ENCODE results near the gene ADRB1. TPM values are rescaled to one million over a fixed set of nuclear protein-coding genes. Genes with fewer than 3 reads are reported as not detected.

Gene ADRB1
- total RNA-seq, 1 donor from 2014 or later, result 26.4 TPM

DNA sequence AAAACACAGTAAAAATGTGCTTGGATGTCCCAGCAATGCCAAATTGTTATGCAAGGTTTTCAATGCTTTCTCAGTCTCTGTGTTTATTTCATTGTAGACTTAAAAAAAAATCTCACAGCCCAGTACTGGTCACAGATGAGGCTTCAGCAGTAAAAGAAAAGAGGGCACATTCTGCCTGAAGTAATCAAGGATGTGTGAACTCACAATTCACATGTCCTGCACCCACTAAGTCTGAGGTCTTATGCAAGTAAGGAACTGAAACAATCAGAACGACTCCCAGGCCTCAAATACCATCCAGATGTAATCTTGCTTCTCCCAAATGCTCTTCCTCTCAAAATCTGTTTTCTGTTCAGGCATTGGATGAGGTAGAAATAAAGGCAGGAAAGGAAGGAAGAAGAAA is 33.7 kb downstream of the ADRB1 start:
- DNase-seq (ENCODE audit: low spot score), result no peak
- intact Hi-C loops (cut with DNase I), result no loop called here

DNA sequence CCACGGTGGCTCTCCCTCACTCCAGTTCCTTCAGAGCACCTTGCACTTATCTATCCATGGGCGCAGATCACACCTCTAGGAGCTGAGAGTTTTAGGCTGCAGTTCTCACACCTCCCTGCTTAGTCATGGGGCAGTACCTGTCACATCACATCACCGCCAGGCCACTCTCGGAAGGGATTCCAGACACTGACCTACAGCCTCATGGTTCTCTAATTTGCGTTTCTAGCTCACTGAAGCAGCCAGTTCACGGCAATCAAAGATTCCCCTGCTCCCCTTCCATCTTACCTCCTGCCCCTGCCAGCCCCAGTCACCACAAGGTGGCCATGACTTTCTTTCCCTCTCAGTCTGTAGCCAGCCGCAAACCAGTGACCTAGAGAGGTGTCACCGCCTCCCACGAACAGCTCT is 34.2 kb downstream of the ADRB1 start:
- intact Hi-C loops (cut with DNase I), result no loop called here
- DNase-seq (ENCODE audit: low spot score), result no peak

DNA sequence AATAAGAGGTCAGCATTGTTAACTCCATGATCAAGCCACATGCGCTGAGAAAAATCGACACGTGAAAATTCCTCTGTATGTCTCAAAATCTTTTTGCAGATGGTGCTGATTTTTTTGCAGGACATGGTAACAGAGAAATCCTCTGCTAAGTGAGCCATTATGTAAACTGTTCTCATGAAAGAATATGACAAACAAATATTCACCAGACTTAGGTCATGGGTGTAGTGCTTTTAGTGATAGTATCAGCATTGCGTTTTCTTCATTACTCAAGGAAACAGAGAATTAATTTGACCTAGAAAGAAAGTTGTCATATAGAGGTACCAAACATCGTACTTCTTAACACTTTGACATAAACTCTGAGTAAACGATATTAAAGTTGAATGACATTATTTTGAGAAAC is 34.7 kb downstream of the ADRB1 start:
- intact Hi-C loops (cut with DNase I), result no loop called here
- no peak for DNase-seq (ENCODE audit: low spot score)

DNA sequence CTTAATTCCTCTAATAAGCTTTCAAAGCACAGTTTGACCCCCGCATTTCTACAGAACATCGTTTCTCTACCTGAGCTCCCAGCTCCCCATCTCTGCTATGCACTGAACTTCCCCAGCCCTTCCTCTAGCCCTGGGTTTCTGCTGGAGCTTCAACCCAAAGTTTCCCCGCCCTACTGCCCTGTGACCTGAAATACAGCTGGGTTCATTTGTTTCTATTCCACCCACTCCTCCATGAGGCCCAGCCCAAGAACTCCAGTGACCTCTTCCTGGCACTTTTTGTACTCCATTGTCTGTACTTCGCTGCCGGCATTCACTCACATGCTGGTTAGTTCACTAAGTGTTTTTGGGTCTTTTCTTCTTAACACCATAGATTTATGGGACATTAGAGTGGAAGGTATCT is 35.8 kb downstream of the ADRB1 start:
- intact Hi-C loops (cut with DNase I), result no loop called here
- DNase-seq (ENCODE audit: low spot score), result no peak

DNA sequence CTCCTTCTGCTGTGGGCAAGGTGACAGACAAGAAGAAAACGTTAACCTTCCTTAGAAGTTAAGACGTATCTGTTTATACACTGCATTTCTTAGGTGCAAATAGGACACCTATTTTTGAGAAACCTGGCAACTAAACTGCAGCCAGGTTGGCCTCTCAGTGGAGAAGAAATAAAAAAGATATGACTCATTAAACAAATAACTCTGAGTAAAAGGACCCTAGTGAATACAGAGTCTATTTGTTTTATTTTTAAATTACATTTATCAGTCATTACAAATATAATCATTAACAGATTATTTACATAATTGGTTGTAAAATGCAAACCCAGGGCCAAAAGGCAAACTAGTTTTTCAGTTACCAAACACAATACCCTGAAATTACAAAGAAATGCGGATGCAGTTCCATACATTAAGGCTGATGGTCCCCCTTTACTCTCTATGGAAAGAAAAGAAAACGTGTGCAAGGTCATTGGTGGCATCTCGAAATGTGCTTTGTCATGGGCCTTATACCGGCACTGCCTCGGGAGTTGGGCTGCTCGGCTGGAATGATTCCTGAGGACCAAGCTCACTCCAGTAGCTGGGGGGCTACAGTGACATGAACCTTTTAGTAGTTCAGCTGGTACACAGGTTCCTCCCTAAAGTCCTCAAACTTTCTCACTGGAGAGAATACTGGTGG is 38.4 kb downstream of the ADRB1 start:
- intact Hi-C loops (cut with DNase I), result no loop called here
- DNase-seq (ENCODE audit: low spot score), result no peak

DNA sequence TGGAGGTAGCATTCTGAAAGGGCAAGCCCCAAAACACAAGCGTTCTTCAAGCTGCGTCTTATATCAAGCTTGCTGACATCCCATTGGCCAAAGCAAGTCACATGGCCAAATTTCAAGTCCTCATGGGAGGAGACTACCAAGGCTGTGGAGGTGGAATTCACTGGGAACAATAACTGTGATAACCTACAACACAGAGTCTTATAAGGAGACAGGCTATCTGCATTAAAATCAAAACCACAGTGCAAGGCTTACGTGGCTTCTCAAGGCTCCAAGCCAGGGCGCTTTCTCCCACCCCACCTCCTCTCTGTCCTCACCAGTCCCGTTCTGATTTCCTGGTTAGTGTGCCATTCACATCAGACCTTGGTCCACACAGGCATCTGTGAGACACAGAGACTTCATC is 39.4 kb downstream of the ADRB1 start:
- intact Hi-C loops (cut with DNase I), result no loop called here

DNA sequence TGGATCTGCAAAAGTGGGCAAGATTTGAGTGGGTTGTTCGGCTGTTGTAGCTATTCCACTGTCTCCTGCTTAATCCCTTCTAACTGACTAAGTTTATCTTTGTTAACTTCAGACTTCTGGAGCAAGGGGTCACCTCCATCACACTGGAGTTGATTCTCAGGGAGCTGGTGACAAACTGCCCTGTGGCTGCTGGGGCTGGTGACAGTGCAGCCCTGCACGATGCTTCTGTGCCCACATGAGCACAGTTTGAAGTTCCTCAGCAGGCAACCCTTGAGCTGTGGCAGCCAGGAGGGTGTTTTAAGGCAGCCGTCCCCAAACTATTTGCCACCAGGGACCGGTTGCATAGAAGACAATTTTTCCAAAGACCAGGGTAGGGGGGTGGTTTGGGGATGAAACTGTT is 40.5 kb downstream of the ADRB1 start:
- DNase-seq (ENCODE audit: low spot score), result no peak
- intact Hi-C loops (cut with DNase I), result no loop called here

More for the DNA sequence above, 39.4 kb downstream of the ADRB1 start:
- DNase-seq (ENCODE audit: low spot score), result no peak

DNA sequence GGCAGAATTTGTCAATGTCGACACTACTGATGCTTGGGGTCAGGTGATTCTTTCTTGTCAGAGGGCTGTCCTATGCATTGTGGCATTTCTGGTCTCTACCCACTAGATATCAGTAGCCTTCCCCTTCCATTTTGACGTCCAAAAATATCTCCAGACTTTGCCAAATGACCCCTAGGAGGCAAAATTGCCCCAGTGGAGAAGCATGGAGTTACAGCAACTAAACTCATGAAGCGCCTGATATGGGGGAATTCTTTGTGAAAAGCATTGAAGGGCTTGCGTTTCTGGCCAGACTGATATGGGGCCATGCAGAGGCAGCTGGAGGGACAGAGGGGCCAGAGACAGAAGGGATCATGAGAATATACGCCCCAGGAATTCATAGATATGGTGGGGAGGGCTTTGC is 43.6 kb downstream of the ADRB1 start:
- intact Hi-C loops (cut with DNase I), result loop anchor here (5.0 kb wide), 1 partner anchor 280 kb away; no protein-coding TSS in a partner anchor
- no peak for DNase-seq (ENCODE audit: low spot score)

DNA sequence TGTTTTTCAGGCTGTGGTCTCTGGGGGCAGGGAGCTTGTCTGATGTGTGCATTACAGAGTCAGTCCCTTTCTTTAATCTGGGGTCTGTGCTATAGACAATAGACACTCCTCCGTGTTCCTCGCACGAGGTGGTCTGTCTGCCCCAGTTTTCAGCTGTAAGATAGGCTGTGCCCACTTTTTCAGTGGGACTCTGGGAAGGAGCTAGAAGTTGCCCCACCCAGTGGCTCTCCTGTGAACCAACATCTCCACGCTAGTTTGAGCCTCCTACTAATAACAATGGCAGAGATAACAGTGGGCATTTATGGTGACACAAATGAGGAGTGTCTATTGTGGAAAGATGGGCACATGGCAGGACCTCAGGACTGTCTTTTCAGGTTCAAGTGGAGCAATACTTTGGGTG is 44.0 kb downstream of the ADRB1 start:
- intact Hi-C loops (cut with DNase I), result loop anchor here (5.0 kb wide), 1 partner anchor 280 kb away; no protein-coding TSS in a partner anchor

DNA sequence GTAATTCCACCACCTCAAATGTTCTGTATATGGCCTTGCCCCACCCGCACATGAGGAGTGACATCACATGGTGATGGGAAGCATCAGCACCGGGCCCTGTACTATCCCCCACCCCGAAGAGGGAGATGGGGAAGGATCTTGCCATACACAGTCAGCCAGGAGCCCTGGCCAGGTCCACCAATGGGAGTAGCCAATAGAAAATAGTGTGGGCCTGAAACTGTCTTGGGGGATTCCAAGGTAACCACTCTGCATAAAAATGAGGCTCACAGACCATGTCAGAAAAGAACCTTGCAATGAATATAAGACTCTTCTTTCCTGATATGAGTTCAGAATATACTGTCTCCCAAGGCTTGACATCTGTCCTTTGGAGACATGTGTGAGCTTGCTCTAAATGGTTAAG is 51.1 kb downstream of the ADRB1 start:
- intact Hi-C loops (cut with DNase I), result no loop called here
- DNase-seq (ENCODE audit: low spot score), result no peak

More for the DNA sequence above, 44.0 kb downstream of the ADRB1 start:
- DNase-seq (ENCODE audit: low spot score), result no peak

DNA sequence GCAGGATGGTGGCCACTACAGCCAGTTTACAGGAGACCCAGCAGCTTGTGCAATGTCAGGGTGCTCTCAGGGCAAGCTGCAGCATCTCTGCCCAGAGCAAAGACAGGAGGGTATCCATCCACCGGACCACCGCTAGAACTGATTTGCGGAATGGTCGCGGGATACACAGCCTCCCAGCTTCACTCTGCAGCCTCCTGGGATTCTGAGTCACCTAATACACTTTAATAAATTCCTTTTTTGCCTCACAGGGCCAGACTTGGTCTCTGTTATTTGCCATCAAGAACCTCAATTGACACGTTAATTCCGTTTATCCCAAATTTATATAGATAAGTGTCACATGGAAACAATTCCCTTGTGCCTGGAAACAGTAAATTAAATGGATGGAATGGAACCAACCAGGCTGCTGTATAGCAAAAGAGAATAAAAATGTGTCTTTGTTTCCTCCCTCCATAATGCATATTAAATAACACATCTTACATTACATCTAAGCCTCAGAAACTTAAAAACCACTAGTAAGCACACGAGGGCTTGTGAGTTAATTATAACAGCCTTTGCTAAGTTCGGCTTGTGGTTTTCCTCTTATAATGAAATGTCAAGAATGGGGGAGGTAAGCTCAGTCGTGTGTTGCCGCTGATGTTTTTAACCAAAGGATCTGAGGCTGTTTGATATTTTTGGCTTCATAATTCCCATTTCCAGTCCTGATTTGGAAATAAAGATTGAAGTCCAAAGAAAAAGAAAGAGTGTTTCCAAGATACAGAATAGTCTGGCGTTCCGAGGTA is 52.1 kb downstream of the ADRB1 start:
- no peak for DNase-seq (ENCODE audit: low spot score)
- intact Hi-C loops (cut with DNase I), result no loop called here

Other genes with a start within 250 kb of the ADRB1 start
- gene DCLRE1A, start 189.8 kb upstream of the ADRB1 start, total RNA-seq, result 5.4 TPM
- gene NHLRC2, start 189.2 kb upstream of the ADRB1 start, total RNA-seq, result 58.4 TPM
- gene CCDC186, start 130.3 kb downstream of the ADRB1 start, total RNA-seq, result 19.5 TPM
- 1.2 TPM for gene TDRD1, start 135.5 kb downstream of the ADRB1 start, total RNA-seq
- not detected for gene VWA2, start 195.4 kb downstream of the ADRB1 start, total RNA-seq

Measured in cardiac septum (tissue), 1 donor.